ENCODE data around the gene NFATC1.

DNA sequence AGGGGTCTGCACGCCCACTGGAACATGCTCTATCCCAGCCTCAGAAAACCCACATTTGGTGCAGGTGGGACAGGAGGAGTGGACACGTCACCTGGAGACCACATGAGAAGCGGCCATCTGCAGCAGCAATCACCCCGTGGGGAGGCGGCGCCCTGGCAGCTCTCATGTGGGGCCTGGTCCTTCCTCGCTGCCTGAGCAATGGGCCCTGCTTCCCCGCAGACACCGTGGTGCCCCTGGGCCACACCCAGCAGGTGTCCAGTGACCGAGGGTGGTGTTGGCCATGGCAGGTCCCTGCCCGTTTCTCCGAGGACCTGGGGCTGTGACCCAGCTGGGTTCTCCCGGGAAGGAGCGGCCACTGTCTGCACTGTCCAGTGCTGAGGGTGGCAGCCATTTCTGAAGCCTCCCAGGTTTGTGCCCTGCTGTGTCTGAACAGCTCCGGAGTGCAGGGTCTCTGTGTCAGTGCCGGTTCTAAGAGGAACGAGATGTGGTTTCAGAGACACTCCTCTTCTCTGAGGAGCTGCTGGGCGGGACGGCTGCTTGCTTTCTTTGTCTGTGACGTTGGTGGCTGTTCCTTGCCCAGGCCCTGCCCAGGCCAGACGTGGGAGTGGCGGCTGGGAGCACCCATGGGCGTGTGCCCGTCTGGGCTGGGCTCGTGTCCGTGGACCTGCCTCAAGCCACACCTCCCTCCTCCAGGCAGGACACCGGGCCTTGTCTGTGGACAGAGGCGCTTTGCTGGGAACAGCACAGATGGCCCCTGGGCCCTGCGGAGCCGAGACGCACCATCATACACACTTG is 44.8 kb downstream of the NFATC1 start:
- TF ChIP-seq EP300 (IDR thresholded peaks at IDR 0.05) (no peak), POLR2A (IDR thresholded peaks at IDR 0.05) (no peak)

Measured in ovary (tissue), 1 donor.